GM10266 (cell line): ENCODE results near the gene CIPC.

Experiments used
- DNase-seq: peaks from one replicate; pipeline ENCODE4 v3.0.0; 2012; ENCODE audit errors: extremely low spot score
- TF ChIP-seq, protein P1 (sequence below): IDR thresholded peaks from 2 replicates; pipeline ENCODE4 v1.5.1; 2012; ENCODE audit warnings: mild to moderate bottlenecking, low read depth; ENCODE audit not compliant: control insufficient read depth, insufficient read depth; ENCODE audit errors: missing control alignments

Gene CIPC

DNA sequence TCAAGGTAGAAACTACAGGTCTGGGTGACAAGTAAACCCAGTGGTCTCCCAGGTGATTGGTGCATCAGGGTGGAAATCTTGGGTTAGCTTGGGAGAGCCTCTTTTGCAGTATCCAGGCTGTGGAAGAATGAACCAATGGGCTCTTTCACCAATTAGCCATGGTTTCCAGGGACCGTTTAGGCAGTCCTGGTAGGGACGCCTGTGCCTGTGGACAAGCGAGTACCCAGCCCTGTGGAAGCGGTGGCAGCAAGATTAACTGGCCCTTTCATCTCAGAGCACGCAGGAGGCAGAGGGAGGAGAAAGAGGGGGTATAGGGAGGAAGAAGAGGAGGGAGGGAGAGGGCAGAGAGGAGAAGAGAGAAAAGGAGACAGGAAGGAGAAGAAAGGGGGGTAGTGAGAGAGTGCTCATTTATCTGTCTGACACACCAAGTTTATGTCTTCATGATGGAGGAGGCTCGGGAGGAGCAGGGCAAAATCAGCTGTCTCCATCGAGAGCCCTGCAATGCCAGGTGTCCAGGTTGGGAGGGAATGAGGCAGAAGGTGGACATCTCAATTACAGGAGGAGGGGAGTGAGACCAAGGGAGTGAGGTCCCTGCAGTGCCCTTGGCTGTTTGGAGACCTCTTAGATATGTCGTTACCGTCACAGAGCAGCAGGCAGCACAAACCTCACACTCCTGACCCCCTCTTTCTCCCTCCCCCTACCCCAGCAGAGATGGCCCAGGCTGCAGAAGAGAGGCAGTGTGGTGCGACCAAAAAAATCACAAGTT is 48.1 kb downstream of the CIPC start:
- TF ChIP-seq, protein P1, sequence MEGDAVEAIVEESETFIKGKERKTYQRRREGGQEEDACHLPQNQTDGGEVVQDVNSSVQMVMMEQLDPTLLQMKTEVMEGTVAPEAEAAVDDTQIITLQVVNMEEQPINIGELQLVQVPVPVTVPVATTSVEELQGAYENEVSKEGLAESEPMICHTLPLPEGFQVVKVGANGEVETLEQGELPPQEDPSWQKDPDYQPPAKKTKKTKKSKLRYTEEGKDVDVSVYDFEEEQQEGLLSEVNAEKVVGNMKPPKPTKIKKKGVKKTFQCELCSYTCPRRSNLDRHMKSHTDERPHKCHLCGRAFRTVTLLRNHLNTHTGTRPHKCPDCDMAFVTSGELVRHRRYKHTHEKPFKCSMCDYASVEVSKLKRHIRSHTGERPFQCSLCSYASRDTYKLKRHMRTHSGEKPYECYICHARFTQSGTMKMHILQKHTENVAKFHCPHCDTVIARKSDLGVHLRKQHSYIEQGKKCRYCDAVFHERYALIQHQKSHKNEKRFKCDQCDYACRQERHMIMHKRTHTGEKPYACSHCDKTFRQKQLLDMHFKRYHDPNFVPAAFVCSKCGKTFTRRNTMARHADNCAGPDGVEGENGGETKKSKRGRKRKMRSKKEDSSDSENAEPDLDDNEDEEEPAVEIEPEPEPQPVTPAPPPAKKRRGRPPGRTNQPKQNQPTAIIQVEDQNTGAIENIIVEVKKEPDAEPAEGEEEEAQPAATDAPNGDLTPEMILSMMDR, result no peak
- DNase-seq, result no peak

DNA sequence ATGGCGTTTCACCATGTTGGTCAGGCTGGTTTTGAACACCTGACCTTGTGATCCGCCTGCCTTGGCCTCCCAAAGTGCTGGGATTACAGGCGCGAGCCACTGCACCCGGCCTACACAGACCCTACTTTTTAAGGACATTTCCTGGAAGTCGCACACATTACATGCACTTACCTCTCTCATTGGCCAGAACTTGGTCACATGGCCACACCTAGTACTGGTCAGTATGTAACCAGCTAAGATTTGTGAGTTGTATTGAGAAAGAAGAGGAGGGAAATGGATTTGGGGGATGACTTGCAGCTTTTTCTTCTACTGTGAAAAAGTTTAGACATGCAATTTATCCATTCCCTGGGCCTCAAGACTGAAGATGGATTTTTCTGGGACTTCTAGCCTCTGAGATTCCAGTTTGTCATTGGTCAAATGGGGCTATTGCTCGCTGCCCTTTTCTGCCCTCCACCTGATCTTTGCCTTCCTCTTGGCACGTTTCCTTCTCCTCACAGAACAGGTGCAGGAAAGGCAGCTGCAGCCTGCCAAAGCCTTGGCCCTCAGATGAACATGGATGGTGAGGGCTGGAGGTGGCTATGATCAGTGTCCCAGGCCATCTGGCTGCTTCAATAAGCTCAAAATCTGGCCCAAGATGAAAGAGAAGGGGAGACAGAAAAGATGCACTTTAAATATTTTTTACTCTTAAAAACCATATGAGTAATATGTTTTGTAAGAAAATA is 50.6 kb downstream of the CIPC start:
- TF ChIP-seq, protein P1, result no peak

DNA sequence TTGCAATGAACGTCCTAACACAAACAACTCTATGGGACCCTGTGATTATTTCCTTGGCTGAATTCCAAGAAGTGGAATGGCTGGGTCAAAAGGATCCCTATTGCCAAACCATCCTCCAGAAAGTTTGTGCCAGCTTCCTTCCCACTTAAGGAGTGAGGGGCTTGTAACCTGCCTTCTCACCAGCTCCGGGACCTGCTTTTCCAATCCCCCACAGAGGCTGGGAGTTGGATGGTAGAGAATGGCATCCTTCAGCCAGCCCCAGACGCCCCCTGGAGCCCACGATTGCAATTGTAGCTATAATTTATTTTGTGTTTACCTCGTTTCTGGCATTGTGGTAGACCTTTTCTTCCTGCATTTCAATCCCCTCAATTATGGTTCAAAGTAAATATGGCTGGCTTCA is 53.2 kb downstream of the CIPC start:
- TF ChIP-seq, protein P1, result peak; percentile 52
- DNase-seq, result no peak

More for the DNA sequence above, 50.6 kb downstream of the CIPC start:
- no peak for DNase-seq

DNA sequence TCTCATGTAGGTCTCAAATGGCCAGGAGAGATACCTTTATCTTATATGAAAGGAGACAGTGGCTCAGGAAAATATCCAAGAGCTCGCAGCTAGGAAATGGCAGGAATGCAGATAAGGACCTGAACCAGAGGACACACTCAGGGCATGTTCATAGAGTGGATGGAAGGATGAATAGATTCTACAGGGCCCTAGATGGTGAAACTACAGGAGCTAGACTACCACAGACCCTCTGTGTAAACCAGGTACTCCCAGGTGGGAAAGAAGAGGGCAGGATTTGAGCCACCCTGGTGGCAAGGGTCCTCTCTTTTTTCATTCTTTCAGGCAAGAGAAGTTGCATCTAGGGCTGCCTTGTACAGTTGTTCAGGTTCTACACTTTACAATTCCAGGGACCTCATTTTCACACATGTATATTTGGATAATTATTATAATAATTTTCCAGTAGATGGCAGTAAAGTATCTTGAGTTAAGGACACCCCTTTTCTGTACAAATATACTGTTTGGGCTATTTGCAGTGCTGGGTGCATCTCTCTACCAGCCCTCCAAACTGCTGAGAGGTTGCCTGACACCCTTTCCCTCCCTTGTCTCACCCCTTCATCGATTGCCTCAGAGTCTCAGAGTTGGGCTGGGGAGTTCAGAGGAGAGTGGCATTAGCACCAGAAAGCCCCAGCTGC is 54.0 kb downstream of the CIPC start:
- TF ChIP-seq, protein P1, result no peak
- peak; percentile 63 for DNase-seq

DNA sequence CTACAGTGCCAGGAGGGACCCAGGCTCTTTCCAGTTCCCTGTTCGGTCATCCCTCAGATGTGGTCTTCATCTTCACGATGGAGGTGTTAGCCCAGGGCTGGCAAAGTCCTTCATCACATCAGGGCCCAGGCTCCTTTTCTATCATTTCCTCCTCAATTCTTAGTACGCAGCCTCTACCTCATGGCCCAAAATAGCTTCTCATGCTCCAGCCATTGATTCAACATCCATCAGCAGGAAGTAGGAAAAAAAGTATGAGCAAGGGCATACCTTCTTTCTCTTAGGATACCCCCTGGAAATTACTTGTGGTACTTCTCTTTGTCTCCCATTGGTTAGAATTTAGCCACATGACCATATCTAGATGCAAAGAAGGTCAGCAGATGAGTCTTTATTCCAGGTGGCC is 55.7 kb downstream of the CIPC start:
- no peak for DNase-seq
- TF ChIP-seq, protein P1, result no peak

DNA sequence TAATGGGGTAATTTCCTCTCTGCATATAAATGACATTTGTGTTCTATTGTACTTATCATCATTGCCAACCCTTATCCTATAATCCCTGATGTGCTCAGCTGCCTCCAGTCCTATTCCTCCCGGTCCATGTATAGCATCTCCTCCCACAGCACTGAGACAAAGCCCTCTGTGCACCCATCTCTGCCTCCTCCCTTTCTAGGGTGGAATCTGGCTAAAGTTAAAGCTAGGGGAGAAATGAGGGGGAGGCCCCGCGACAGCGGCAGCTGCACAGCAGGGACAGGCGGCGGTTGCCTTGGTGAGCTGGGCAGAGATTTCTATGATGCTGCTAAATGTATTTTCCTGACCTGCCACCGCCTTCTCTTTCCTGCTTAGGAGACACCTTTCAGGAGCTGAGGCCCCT is 56.4 kb downstream of the CIPC start:
- DNase-seq, result no peak
- TF ChIP-seq, protein P1, result no peak
